Right ventricle myocardium inferior (tissue), 1 donor: ENCODE results near the gene BRSK1. TPM values are rescaled to one million over a fixed set of nuclear protein-coding genes. Genes with fewer than 3 reads are reported as not detected.

Experiments used
- ATAC-seq: fragments of 200-7000 bp; cut with Tn5 transposase; one replicate; pipeline ENCODE4 v1.9.1; 2020; ENCODE audit warnings: mild to moderate bottlenecking, moderate library complexity
- DNase-seq: peaks from one replicate; pipeline ENCODE4 v3.0.0; 2021; ENCODE audit errors: missing footprints
- intact Hi-C: fragments of 100-400 bp; cut with DNase I; formaldehyde crosslinking; loops from one replicate; pipeline ENCODE4 v1.11.0; 2022
- microRNA-seq: library from miRNA; unstranded; fragments of <30 nt; microRNA quantifications from one replicate; pipeline ENCODE4 v1.2.0, GENCODE V29; 2020
- total RNA-seq: library from RNA; stranded (reverse); fragmentation: NEBNext Ultra II Directional; extraction: Animal tissue kit (Norgen Biotek cat#: 25700); gene quantifications from one replicate; pipeline ENCODE4 v1.2.1, GENCODE V29; 2021
- donor health status: DM: no; HTN: yes; CAD: no; lungs with severe emphysema.

BRSK1 gene
- total RNA-seq, 1 donor from 2014 or later: 2.4 TPM

GRCh38 chr19:55358943-55359908 is 75.4 kb downstream of the BRSK1 start:
- intact Hi-C loops: no loop called here
- no peak for ATAC-seq
- no peak for DNase-seq

GRCh38 chr19:55360902-55361301 is 77.1 kb downstream of the BRSK1 start:
- DNase-seq: no peak
- ATAC-seq: no peak
- intact Hi-C loops: no loop called here

Small RNA genes within 50 kb of the gene (microRNA-seq; reads per million reads assigned to microRNA genes)
- gene MIR6802 (1.4 reads per million), gene MIR6803 (1.8 reads per million)

Other genes with a start within 250 kb of the BRSK1 start
- 0.49 TPM for gene GP6, start 245.7 kb upstream of the BRSK1 start, total RNA-seq
- gene RDH13, start 220.8 kb upstream of the BRSK1 start, total RNA-seq: 47.8 TPM
- 1.9 TPM for gene EPS8L1, start 208.1 kb upstream of the BRSK1 start, total RNA-seq
- gene PPP1R12C, start 166.4 kb upstream of the BRSK1 start, total RNA-seq: 140 TPM
- gene TNNT1, start 134.8 kb upstream of the BRSK1 start, total RNA-seq: 66.0 TPM
- 4,708 TPM for gene TNNI3, start 126.3 kb upstream of the BRSK1 start, total RNA-seq
- 0.73 TPM for gene DNAAF3, start 117.4 kb upstream of the BRSK1 start, total RNA-seq
- not detected for gene SYT5, start 103.7 kb upstream of the BRSK1 start, total RNA-seq
- gene PTPRH, start 74.5 kb upstream of the BRSK1 start, total RNA-seq: 0.87 TPM
- gene TMEM86B, start 55.2 kb upstream of the BRSK1 start, total RNA-seq: 1.6 TPM
- gene PPP6R1, start 25.0 kb upstream of the BRSK1 start, total RNA-seq: 39.5 TPM
- 30.2 TPM for gene HSPBP1, start 3.9 kb upstream of the BRSK1 start, total RNA-seq
- 1.2 TPM for gene TMEM150B, start 41.3 kb downstream of the BRSK1 start, total RNA-seq
- 6.2 TPM for gene KMT5C, start 55.9 kb downstream of the BRSK1 start, total RNA-seq
- not detected for gene COX6B2, start 70.7 kb downstream of the BRSK1 start, total RNA-seq
- not detected for gene GARIN5B, start 79.3 kb downstream of the BRSK1 start, total RNA-seq
- not detected for gene IL11, start 86.5 kb downstream of the BRSK1 start, total RNA-seq
- not detected for gene TMEM190, start 92.8 kb downstream of the BRSK1 start, total RNA-seq
- 0.24 TPM for gene TMEM238, start 100.3 kb downstream of the BRSK1 start, total RNA-seq
- gene RPL28, start 101.9 kb downstream of the BRSK1 start, total RNA-seq: 664 TPM
- gene UBE2S, start 123.8 kb downstream of the BRSK1 start, total RNA-seq: 31.2 TPM
- gene SHISA7, start 159.3 kb downstream of the BRSK1 start, total RNA-seq: not detected
- gene ISOC2, start 177.6 kb downstream of the BRSK1 start, total RNA-seq: 55.2 TPM
- gene C19orf85, start 180.8 kb downstream of the BRSK1 start, total RNA-seq: not detected
- gene ZNF628, start 192.6 kb downstream of the BRSK1 start, total RNA-seq: 5.7 TPM
- 5.6 TPM for gene NAT14, start 201.2 kb downstream of the BRSK1 start, total RNA-seq
- gene SSC5D, start 204.4 kb downstream of the BRSK1 start, total RNA-seq: 3.4 TPM